GM10266 (cell line): ENCODE data around the gene SIPA1L3.

Experiments
- DNase-seq: peaks from one replicate; pipeline ENCODE4 v3.0.0; 2012; ENCODE audit errors: extremely low spot score
- CTCF ChIP-seq: IDR thresholded peaks from 2 replicates; pipeline ENCODE4 v1.5.1; 2012; ENCODE audit warnings: mild to moderate bottlenecking, low read depth; ENCODE audit not compliant: control insufficient read depth, insufficient read depth; ENCODE audit errors: missing control alignments

The SIPA1L3 gene

GRCh38 chr19:38017401-38018151, 110.6 kb downstream of the SIPA1L3 start:
- TF ChIP-seq CTCF: no peak
- DNase-seq: no peak

- DNase-seq: no peak
- no peak for TF ChIP-seq CTCF
Measured at GRCh38 chr19:38018694-38019395, 111.8 kb downstream of the SIPA1L3 start.

GRCh38 chr19:38019396-38019724, 112.4 kb downstream of the SIPA1L3 start:
- no peak for TF ChIP-seq CTCF

GRCh38 chr19:38020311-38020710, 113.3 kb downstream of the SIPA1L3 start:
- no peak for DNase-seq
- no peak for TF ChIP-seq CTCF

More at GRCh38 chr19:38019396-38019724, 112.4 kb downstream of the SIPA1L3 start:
- DNase-seq: no peak

GRCh38 chr19:38021352-38021751, 114.3 kb downstream of the SIPA1L3 start:
- DNase-seq: no peak
- TF ChIP-seq CTCF: no peak

GRCh38 chr19:38022791-38023670, 116.0 kb downstream of the SIPA1L3 start:
- no peak for DNase-seq
- no peak for TF ChIP-seq CTCF
